ENCODE results near the gene JADE1.

- no peak for TF ChIP-seq EP300 (IDR thresholded peaks at IDR 0.05)
- TF ChIP-seq CTCF (IDR thresholded peaks at IDR 0.05), result no peak
- no peak for TF ChIP-seq POLR2AphosphoS5 (IDR thresholded peaks at IDR 0.05)
- TF ChIP-seq POLR2A (IDR thresholded peaks at IDR 0.05), result no peak
Measured at GRCh38 chr4:128866269-128866668, 56.8 kb downstream of the JADE1 start.

All from sigmoid colon (tissue), 4 donors.